Measurements from ENCODE around the gene STK10.

DNA sequence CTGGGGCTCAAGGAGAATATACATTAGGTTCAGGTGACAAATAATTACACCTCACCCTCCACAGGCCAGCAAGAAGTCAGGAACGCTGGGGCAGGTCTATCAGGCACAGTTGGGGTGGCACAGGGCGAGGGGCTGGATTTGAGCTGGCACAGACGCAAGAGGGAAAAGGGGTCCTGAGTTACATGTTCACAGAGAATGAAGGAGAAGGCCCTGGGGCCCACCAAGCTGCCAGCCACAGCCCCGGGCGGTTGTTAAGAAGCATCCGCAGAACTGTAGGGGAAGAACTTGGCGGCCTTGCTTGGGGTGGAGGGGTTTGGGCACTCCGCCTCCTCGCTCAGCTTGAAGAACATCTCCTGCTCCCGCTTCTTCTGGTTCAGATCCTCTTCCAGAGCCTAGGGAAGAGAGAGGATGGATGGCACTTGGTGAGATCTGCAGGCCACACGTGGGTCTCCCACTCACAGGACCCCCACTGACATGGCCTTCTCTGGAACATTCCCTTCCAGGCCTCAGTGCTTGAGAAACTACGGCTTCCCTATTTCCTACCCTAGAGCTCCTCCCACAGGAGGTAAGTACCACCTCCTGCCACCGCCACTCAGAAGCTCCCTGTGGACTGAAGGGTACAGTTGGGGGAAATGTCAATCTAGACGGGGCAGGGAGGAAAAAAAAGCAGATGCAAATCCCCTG is 143.3 kb downstream of the STK10 start:
- TF ChIP-seq TAF1 (IDR thresholded peaks at IDR 0.05; ENCODE audit: low read depth, low read length) (no peak), SUZ12 (IDR thresholded peaks at IDR 0.05; ENCODE audit: low read length) (no peak), POLR2A (IDR thresholded peaks at IDR 0.05; ENCODE audit: control extremely low read depth in 1 of 2, low read depth in 2 of 2, low read length in 2 of 2) (no peak), SAP30 (IDR thresholded peaks at IDR 0.05; ENCODE audit: insufficient read depth, insufficient replicate concordance, low read length) (no peak), RAD21 (IDR thresholded peaks at IDR 0.05 in 1 of 2, conservative IDR thresholded peaks at IDR 0.05 in 1 of 2; ENCODE audit: low read depth in 2 of 2, low read length in 2 of 2) (peak; percentile 64 to 72), SP1 (IDR thresholded peaks at IDR 0.05; ENCODE audit: low read depth, low read length) (no peak)

Measured in H1 (cell line).